ENCODE results near the gene LBP.

The LBP gene

DNA sequence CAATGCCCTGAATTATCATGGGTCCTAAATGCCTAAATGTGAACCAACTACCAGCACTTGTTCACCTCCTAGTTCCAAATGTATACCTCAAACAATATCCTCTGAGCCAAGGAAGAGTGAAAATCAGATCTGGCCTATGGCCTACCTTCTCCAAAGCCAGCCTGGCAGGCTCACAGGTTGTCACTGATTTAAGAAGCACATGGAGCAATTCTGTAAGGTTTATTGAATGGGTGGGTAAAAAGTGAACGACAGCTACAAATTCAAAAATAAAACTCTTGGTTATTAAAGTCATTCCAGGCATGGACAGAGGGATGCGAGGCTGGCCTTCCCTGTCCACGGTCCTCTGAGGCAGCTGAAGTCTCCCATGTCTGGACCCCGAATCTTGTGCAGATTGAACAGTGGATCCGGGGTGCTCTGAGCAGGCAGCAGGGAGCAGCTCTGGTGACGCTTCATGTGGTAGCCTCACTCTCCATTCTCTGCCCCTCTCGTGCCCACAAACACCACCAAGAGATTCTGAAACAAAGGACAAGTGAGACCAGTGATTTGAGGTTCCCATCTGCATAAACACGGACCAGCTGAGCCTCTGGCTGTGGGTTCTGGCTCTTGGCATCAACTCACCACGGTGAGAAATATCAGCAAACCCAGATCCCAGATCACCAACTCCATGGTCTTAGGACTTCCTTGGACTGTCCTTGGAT, 74.3 kb downstream of the LBP start:
- no peak overlapping the region for H3K14ac ChIP-seq (ENCODE audit: low read length)
- WGBS, 2 donors (ENCODE audit: extremely low coverage in 2 of 2, insufficient read length in 2 of 2, insufficient replicate concordance in 1 of 2), result no CpG with 5 or more reads among the region's 9 CpGs
- no peak overlapping the region for H4K91ac ChIP-seq (ENCODE audit: low read depth, low read length, poor library complexity)
- no peaks in the 10 kb centered on the region for H3K9me3 ChIP-seq (replicated peaks in 1 of 2; ENCODE audit: control insufficient read depth in 2 of 2, insufficient read depth in 1 of 2, low read depth in 1 of 2, low read length in 2 of 2)
- H3K4me1 ChIP-seq (ENCODE audit: control insufficient read depth in 2 of 2, insufficient read depth in 1 of 2, low read depth in 1 of 2, low read length in 2 of 2), result no peaks in the 10 kb centered on the region
- H2AK5ac ChIP-seq (ENCODE audit: low read depth, low read length), result no peak overlapping the region
- H4K8ac ChIP-seq (ENCODE audit: low read depth, low read length), result no peak overlapping the region
- no peak overlapping the region for H3K4me2 ChIP-seq (ENCODE audit: insufficient read depth, low read length, poor library complexity, severe bottlenecking)
- H2BK15ac ChIP-seq (ENCODE audit: low read length), result no peak overlapping the region
- H2BK5ac ChIP-seq (ENCODE audit: low read length), result no peak overlapping the region
- H3K4me3 ChIP-seq (ENCODE audit: low read length in 2 of 2), result no peak overlapping the region
- H3K27me3 ChIP-seq (ENCODE audit: control insufficient read depth in 3 of 3, insufficient read depth in 3 of 3, low read depth in 1 of 3, low read length in 3 of 3), result no peaks in the 10 kb centered on the region
- H3K18ac ChIP-seq (ENCODE audit: low read length), result no peak overlapping the region
- no peak for DNase-seq (ENCODE audit: low spot score)
- no peak overlapping the region for H3K4ac ChIP-seq (ENCODE audit: low read length)
- no peak overlapping the region for H3K23ac ChIP-seq (ENCODE audit: low read depth, low read length, poor library complexity)
- no peak overlapping the region for H2AFZ ChIP-seq (ENCODE audit: low read length)
- H3K27ac ChIP-seq (replicated peaks; ENCODE audit: low read length), result no peak overlapping the region
- no peak overlapping the region for H2BK12ac ChIP-seq (ENCODE audit: low read length)
- peaks cover 5% of the 10 kb centered on the region for H3K79me1 ChIP-seq (ENCODE audit: low read depth, low read length)
- H3K36me3 ChIP-seq (replicated peaks in 1 of 2; ENCODE audit: control insufficient read depth in 2 of 2, insufficient read depth in 2 of 2, low read length in 2 of 2), result peaks cover 57 to 95% of the 10 kb centered on the region in 2 donors
- no peak overlapping the region for H2BK120ac ChIP-seq (ENCODE audit: low read depth, low read length)
- no peak overlapping the region for H3K9ac ChIP-seq (ENCODE audit: low read depth, low read length, poor library complexity)

DNA sequence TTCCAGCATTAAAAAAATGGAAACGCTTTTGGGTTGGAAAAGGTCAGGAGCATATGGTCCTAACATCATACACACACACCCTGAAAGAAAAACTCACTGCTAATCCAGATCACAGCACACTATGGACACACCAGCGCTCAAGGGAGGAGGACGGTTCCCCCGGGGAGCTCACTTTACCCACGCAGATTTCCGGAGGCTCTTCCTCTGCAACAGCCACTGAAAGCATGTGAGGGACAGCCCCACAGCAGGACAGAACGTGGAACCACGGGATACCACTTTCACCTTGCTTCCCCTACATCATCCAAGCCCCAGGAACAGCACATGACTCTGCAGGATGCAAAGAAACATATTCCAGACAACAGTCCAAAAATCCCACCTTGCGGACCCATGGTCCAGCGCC, 75.6 kb downstream of the LBP start:
- H4K91ac ChIP-seq (ENCODE audit: low read depth, low read length, poor library complexity), result no peak overlapping the region
- peaks cover 0 to 1% of the 10 kb centered on the region in 2 donors for H3K4me1 ChIP-seq (ENCODE audit: control insufficient read depth in 2 of 2, insufficient read depth in 1 of 2, low read depth in 1 of 2, low read length in 2 of 2)
- H2BK120ac ChIP-seq (ENCODE audit: low read depth, low read length), result no peak overlapping the region
- H3K4me2 ChIP-seq (ENCODE audit: insufficient read depth, low read length, poor library complexity, severe bottlenecking), result no peak overlapping the region
- no peak overlapping the region for H2BK5ac ChIP-seq (ENCODE audit: low read length)
- no peak overlapping the region for H3K23ac ChIP-seq (ENCODE audit: low read depth, low read length, poor library complexity)
- no peak overlapping the region for H2AK5ac ChIP-seq (ENCODE audit: low read depth, low read length)
- H3K79me1 ChIP-seq (ENCODE audit: low read depth, low read length), result peaks cover 8% of the 10 kb centered on the region
- H3K36me3 ChIP-seq (replicated peaks in 1 of 2; ENCODE audit: control insufficient read depth in 2 of 2, insufficient read depth in 2 of 2, low read length in 2 of 2), result peaks cover 70 to 96% of the 10 kb centered on the region in 2 donors
- no peak overlapping the region for H3K4me3 ChIP-seq (ENCODE audit: low read length in 2 of 2)
- no peak overlapping the region for H4K8ac ChIP-seq (ENCODE audit: low read depth, low read length)
- no peak overlapping the region for H3K9ac ChIP-seq (ENCODE audit: low read depth, low read length, poor library complexity)
- no peak overlapping the region for H2BK15ac ChIP-seq (ENCODE audit: low read length)
- no CpG with 5 or more reads among the region's 10 CpGs for WGBS, 2 donors (ENCODE audit: extremely low coverage in 2 of 2, insufficient read length in 2 of 2, insufficient replicate concordance in 1 of 2)
- H3K9me3 ChIP-seq (replicated peaks in 1 of 2; ENCODE audit: control insufficient read depth in 2 of 2, insufficient read depth in 1 of 2, low read depth in 1 of 2, low read length in 2 of 2), result no peaks in the 10 kb centered on the region
- DNase-seq (ENCODE audit: low spot score), result no peak
- H3K14ac ChIP-seq (ENCODE audit: low read length), result no peak overlapping the region
- no peak overlapping the region for H3K4ac ChIP-seq (ENCODE audit: low read length)
- no peak overlapping the region for H3K27ac ChIP-seq (replicated peaks; ENCODE audit: low read length)
- H3K27me3 ChIP-seq (ENCODE audit: control insufficient read depth in 3 of 3, insufficient read depth in 3 of 3, low read depth in 1 of 3, low read length in 3 of 3), result no peaks in the 10 kb centered on the region
- H3K18ac ChIP-seq (ENCODE audit: low read length), result no peak overlapping the region
- no peak overlapping the region for H2AFZ ChIP-seq (ENCODE audit: low read length)
- no peak overlapping the region for H2BK12ac ChIP-seq (ENCODE audit: low read length)

- Histone ChIP-seq H3K14ac (ENCODE audit: low read length) (no peak overlapping the region), H3K4me1 (ENCODE audit: control insufficient read depth in 2 of 2, insufficient read depth in 1 of 2, low read depth in 1 of 2, low read length in 2 of 2) (peaks cover 0 to 1% of the 10 kb centered on the region in 2 donors), H3K23ac (ENCODE audit: low read depth, low read length, poor library complexity) (no peak overlapping the region), H2BK5ac (ENCODE audit: low read length) (no peak overlapping the region), H2AK5ac (ENCODE audit: low read depth, low read length) (no peak overlapping the region), H3K27me3 (ENCODE audit: control insufficient read depth in 3 of 3, insufficient read depth in 3 of 3, low read depth in 1 of 3, low read length in 3 of 3) (no peaks in the 10 kb centered on the region), H2AFZ (ENCODE audit: low read length) (no peak overlapping the region), H4K8ac (ENCODE audit: low read depth, low read length) (no peak overlapping the region), H3K4me2 (ENCODE audit: insufficient read depth, low read length, poor library complexity, severe bottlenecking) (no peak overlapping the region), H3K9me3 (replicated peaks in 1 of 2; ENCODE audit: control insufficient read depth in 2 of 2, insufficient read depth in 1 of 2, low read depth in 1 of 2, low read length in 2 of 2) (no peaks in the 10 kb centered on the region), H3K36me3 (replicated peaks in 1 of 2; ENCODE audit: control insufficient read depth in 2 of 2, insufficient read depth in 2 of 2, low read length in 2 of 2) (peaks cover 82 to 99% of the 10 kb centered on the region in 2 donors), H3K79me1 (ENCODE audit: low read depth, low read length) (peaks cover 12% of the 10 kb centered on the region), H2BK15ac (ENCODE audit: low read length) (no peak overlapping the region), H3K9ac (ENCODE audit: low read depth, low read length, poor library complexity) (no peak overlapping the region), H3K27ac (replicated peaks; ENCODE audit: low read length) (no peak overlapping the region), H3K18ac (ENCODE audit: low read length) (no peak overlapping the region), H2BK12ac (ENCODE audit: low read length) (no peak overlapping the region), H3K4me3 (ENCODE audit: low read length in 2 of 2) (no peak overlapping the region), H3K4ac (ENCODE audit: low read length) (no peak overlapping the region), H4K91ac (ENCODE audit: low read depth, low read length, poor library complexity) (no peak overlapping the region), H2BK120ac (ENCODE audit: low read depth, low read length) (no peak overlapping the region)
- WGBS, 2 donors (ENCODE audit: extremely low coverage in 2 of 2, insufficient read length in 2 of 2, insufficient replicate concordance in 1 of 2), result no CpG with 5 or more reads among the region's 4 CpGs
- no peak for DNase-seq (ENCODE audit: low spot score)
Measured at GRCh38 chr20:38423541-38423940, 77.3 kb downstream of the LBP start.

GRCh38 chr20:38424401-38424800, 78.1 kb downstream of the LBP start:
- H3K14ac ChIP-seq (ENCODE audit: low read length), result no peak overlapping the region
- H2BK15ac ChIP-seq (ENCODE audit: low read length), result no peak overlapping the region
- no peak overlapping the region for H3K9ac ChIP-seq (ENCODE audit: low read depth, low read length, poor library complexity)
- no CpG with 5 or more reads among the region's 1 CpG for WGBS, 2 donors (ENCODE audit: extremely low coverage in 2 of 2, insufficient read length in 2 of 2, insufficient replicate concordance in 1 of 2)
- H3K4me2 ChIP-seq (ENCODE audit: insufficient read depth, low read length, poor library complexity, severe bottlenecking), result no peak overlapping the region
- H3K4me3 ChIP-seq (ENCODE audit: low read length in 2 of 2), result no peak overlapping the region
- H4K8ac ChIP-seq (ENCODE audit: low read depth, low read length), result no peak overlapping the region
- H2BK12ac ChIP-seq (ENCODE audit: low read length), result no peak overlapping the region
- H2AFZ ChIP-seq (ENCODE audit: low read length), result no peak overlapping the region
- H3K4ac ChIP-seq (ENCODE audit: low read length), result no peak overlapping the region
- H3K27ac ChIP-seq (replicated peaks; ENCODE audit: low read length), result no peak overlapping the region
- H3K36me3 ChIP-seq (replicated peaks in 1 of 2; ENCODE audit: control insufficient read depth in 2 of 2, insufficient read depth in 2 of 2, low read length in 2 of 2), result peaks cover 85 to 99% of the 10 kb centered on the region in 2 donors
- no peaks in the 10 kb centered on the region for H3K9me3 ChIP-seq (replicated peaks in 1 of 2; ENCODE audit: control insufficient read depth in 2 of 2, insufficient read depth in 1 of 2, low read depth in 1 of 2, low read length in 2 of 2)
- H3K27me3 ChIP-seq (ENCODE audit: control insufficient read depth in 3 of 3, insufficient read depth in 3 of 3, low read depth in 1 of 3, low read length in 3 of 3), result no peaks in the 10 kb centered on the region
- no peak overlapping the region for H2BK120ac ChIP-seq (ENCODE audit: low read depth, low read length)
- H3K4me1 ChIP-seq (ENCODE audit: control insufficient read depth in 2 of 2, insufficient read depth in 1 of 2, low read depth in 1 of 2, low read length in 2 of 2), result peaks cover 0 to 4% of the 10 kb centered on the region in 2 donors
- no peak overlapping the region for H2AK5ac ChIP-seq (ENCODE audit: low read depth, low read length)
- no peak overlapping the region for H2BK5ac ChIP-seq (ENCODE audit: low read length)
- no peak overlapping the region for H3K23ac ChIP-seq (ENCODE audit: low read depth, low read length, poor library complexity)
- H3K18ac ChIP-seq (ENCODE audit: low read length), result no peak overlapping the region
- DNase-seq (ENCODE audit: low spot score), result no peak
- H3K79me1 ChIP-seq (ENCODE audit: low read depth, low read length), result peaks cover 14% of the 10 kb centered on the region
- no peak overlapping the region for H4K91ac ChIP-seq (ENCODE audit: low read depth, low read length, poor library complexity)
